GM12864 (cell line): Measurements from ENCODE around the gene ADCY6.

Source experiments
- DNase-seq: peaks from one replicate; pipeline ENCODE4 v3.0.0-alpha.2; 2011; ENCODE audit warnings: low read depth
- H3K4me3 ChIP-seq: 2 replicates; pipeline ENCODE4 v1.5.1; 2011; ENCODE audit warnings: mild to moderate bottlenecking, low read depth, low read length, control low read depth
- TF ChIP-seq, protein P1 (sequence below): IDR thresholded peaks from 2 replicates; pipeline ENCODE4 v1.5.1; 2011; ENCODE audit warnings: low read depth, mild to moderate bottlenecking, moderate library complexity, low read length, control low read depth, inconsistent platforms; ENCODE audit errors: missing control alignments

ADCY6 gene

DNA sequence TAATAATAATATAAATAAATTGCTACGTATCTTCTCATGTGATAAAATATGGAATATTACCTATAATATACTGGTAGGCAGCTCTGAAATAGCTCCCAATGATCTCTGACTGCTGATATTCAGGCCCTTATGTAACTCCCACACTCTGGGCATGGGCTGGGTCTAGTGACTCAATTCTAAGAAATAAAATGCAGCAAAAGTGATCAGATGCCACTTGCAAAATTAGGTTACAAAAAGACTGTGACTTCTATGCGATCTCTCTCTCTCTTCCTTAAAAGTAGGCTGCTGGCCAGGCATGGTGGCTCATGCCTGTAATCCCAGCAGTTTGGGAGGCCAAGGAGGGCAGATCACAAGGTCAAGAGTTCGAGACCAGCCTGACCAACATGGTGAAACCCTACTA is 19.1 kb upstream of the ADCY6 start:
- H3K4me3 ChIP-seq: no peak overlapping the region
- TF ChIP-seq, protein P1, sequence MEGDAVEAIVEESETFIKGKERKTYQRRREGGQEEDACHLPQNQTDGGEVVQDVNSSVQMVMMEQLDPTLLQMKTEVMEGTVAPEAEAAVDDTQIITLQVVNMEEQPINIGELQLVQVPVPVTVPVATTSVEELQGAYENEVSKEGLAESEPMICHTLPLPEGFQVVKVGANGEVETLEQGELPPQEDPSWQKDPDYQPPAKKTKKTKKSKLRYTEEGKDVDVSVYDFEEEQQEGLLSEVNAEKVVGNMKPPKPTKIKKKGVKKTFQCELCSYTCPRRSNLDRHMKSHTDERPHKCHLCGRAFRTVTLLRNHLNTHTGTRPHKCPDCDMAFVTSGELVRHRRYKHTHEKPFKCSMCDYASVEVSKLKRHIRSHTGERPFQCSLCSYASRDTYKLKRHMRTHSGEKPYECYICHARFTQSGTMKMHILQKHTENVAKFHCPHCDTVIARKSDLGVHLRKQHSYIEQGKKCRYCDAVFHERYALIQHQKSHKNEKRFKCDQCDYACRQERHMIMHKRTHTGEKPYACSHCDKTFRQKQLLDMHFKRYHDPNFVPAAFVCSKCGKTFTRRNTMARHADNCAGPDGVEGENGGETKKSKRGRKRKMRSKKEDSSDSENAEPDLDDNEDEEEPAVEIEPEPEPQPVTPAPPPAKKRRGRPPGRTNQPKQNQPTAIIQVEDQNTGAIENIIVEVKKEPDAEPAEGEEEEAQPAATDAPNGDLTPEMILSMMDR: no peak
- no peak for DNase-seq

DNA sequence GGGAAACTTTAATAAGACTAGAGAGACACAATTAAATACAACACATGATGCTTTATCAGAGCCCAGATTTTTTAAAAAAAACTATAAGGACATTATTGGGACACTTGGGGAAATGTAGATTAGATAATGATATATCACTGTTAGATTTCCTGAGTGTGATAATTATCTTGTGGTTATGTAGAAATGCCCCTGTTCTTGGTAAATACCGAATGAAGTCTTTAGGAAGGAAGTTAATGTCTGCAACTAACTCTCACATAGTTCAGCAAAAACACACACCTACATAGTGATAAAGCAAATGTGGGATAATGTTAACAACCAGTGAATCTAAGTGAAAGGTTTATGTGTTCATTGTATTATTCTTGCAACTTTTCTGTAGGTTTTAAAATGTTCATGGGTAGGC is 14.8 kb upstream of the ADCY6 start:
- H3K4me3 ChIP-seq: no peak overlapping the region
- no peak for DNase-seq
- TF ChIP-seq, protein P1: no peak

DNA sequence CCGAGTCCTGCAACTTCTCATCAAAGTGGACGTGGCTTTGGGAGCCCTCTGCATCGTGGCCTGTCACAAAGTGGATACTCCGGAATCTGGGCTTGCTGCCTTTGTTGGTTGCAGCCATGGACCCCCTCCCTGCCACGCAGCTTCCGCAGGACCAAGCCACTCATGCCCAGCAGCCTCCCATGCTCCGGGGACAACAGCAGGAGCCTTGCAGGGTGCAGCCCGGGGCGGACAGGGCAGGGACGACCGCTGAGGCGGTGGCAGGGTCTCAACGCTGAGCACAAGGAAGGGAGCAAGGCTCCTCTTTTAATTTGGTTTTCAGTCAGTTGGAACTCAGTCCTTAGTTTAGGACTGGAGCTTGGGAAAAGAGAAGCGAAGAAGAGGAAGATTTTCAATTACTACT is 12.1 kb upstream of the ADCY6 start:
- no peak overlapping the region for H3K4me3 ChIP-seq
- TF ChIP-seq, protein P1: no peak
- DNase-seq: no peak

DNA sequence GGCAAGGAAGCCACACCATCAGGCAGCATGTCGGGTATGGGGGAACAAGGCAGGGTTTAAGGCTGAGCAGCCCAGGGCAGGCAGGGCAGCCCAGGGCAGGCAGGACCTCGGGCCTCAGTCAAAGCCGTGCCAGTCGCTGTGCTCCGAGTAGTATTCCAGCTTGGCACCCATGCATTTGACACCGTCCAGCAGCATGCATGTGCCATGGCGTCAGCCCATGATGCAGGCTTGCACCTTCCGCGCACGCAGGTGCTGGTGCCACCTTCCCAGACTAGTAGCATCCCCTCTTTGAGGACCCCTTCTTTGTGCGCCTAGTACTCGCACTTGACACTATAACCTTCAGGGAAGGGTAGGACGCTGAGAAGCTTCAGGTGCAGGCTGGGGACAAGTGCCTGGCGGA is 11.6 kb upstream of the ADCY6 start:
- TF ChIP-seq, protein P1: no peak
- no peak overlapping the region for H3K4me3 ChIP-seq
- no peak for DNase-seq

DNA sequence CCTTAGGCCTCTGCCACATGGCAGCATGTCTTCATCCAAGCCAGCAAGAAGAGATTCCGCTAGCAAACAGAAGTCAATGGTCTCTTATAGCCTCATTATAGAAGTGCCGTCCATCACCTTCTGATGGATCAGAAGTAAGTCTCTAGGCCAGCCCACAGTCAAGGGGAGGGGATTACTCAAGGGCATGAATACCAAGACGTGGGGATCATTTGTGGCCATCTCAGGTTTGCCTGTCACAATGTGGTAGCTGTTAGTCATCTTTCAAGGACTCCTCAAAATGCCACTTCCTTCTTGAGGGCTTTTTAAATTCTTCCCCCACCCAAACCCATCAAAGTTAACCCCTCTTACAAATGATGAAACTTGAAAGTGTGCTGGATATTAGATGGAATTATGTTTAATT is 8.1 kb upstream of the ADCY6 start:
- H3K4me3 ChIP-seq: no peak overlapping the region
- TF ChIP-seq, protein P1: no peak
- DNase-seq: no peak

DNA sequence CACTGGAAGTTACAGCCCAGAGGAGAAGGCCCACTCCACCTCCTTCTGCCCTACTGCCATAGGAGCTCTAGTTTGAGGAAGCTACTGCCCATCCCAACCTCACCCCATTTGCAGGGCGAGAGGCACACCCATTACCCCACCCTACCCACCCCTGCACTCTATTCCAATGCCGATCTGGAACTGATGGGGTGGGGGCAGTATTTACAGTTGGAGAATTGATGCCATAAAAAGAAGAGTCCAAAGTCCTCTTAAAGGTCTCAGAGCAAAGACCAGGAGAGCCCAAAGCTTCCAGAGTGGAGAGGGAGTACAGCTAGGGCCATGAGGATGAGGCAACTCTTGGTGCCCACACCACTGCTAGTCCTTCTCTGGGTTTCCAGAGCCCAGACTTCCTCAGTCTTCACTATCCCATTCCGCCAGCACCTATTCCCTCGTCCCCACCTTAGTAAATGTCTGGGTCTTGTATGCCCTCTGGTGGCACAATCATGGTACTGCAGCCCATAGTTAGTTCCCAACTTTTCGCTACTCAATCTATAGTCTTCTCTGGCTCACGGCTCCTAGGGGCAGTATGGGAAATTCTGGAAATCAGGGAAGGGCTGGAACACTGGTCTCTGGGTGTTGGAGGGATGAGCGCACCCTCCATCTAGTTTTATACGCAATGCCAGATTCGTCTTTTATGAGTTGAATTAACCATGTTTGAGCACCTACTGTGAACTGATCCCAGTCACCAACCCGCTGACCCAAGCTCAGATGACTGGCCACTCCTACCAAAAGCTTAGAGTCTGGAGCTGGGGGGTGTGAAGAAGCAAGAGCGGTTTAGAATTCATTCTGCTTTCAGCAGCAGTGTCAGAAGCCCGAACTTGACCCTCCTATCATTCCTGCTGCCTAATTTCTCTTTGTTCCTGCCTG is 6.9 kb upstream of the ADCY6 start:
- TF ChIP-seq, protein P1: peak; percentile 97
- no peak for DNase-seq
- no peak overlapping the region for H3K4me3 ChIP-seq

DNA sequence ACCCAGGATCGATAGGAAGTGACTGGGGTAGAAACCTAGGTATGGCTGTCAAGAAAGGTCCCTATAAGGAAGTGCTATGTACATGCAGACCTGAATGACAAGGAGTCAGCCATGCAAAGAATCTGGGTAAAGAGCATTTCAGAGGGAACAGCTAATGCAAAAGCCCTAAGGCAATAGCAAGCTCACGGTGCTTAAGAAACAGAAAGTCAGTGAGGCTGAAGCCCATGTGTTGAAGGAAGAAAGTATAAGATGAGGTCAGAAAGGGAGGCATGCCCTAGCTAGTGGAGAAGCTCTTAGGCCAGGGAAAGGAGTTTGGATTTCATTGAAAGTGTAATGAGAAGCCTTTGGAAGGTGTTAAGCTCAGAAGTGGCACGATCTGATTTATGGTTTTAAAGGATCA is 6.0 kb upstream of the ADCY6 start:
- TF ChIP-seq, protein P1: no peak
- no peak overlapping the region for H3K4me3 ChIP-seq
- DNase-seq: no peak
